ENCODE data around the gene ASTN1. TPM values are rescaled to one million over a fixed set of nuclear protein-coding genes. Genes with fewer than 3 reads are reported as not detected.

ASTN1 gene
- total and polyA plus RNA-seq, 9 of the 15 experiments (the other 6 are each of a cell fraction or from before 2014, with no cell fraction given): 0.05 to 0.22 (median 0.18) TPM

- Histone ChIP-seq H3K4me2 (ENCODE audit: insufficient read depth, low read length) (no peak overlapping the region), H3K9me3 (replicated peaks; ENCODE audit: control insufficient read depth, insufficient read depth, low read depth, low read length) (no peaks in the 10 kb centered on the region), H2AFZ (ENCODE audit: low read depth, low read length) (no peak overlapping the region), H4K20me1 (replicated peaks; ENCODE audit: control insufficient read depth, insufficient read depth, low read length) (no peaks in the 10 kb centered on the region), H3K36me3 (ENCODE audit: control insufficient read depth, insufficient read depth, low read length) (no peaks in the 10 kb centered on the region), H3K4me3 (no peak overlapping the region), H3K27me3 (ENCODE audit: control insufficient read depth in 2 of 2, insufficient read depth in 2 of 2, low read length in 2 of 2) (peaks cover 0 to 3% of the 10 kb centered on the region in 2 experiments; a peak in 1 of 5 replicates), H3K4me1 (replicated peaks in 1 of 2; ENCODE audit: control insufficient read depth in 2 of 2, insufficient read depth in 2 of 2, low read length in 2 of 2) (no peaks in the 10 kb centered on the region), H3K27ac (ENCODE audit: extremely low read depth, low read depth, low read length) (no peak overlapping the region), H3K9me1 (ENCODE audit: control insufficient read depth, insufficient read depth, low read length) (no peaks in the 10 kb centered on the region), H3K79me2 (ENCODE audit: control insufficient read depth, insufficient read depth, low read length) (no peaks in the 10 kb centered on the region), H3K9ac (ENCODE audit: insufficient read depth in 1 of 2, low read depth in 2 of 2, low read length in 2 of 2) (no peak overlapping the region)
- BruUV-seq (replicated peaks): no TSS peak
- ChIA-PET CTCF (ENCODE audit: low intra/inter-chr PET ratio) (no interaction called here), POLR2A (no interaction called here)
- no peak for TF ChIP-seq POLR3A (IDR thresholded peaks at IDR 0.05; ENCODE audit: borderline replicate concordance, extremely low read depth, insufficient read depth, insufficient read length)
- TF ChIP-seq DEAF1 (CRISPR knock-in tag; IDR thresholded peaks at IDR 0.05): no peak
- TF ChIP-seq ETV5 (CRISPR knock-in tag; IDR thresholded peaks at IDR 0.05; ENCODE audit: low read depth): no peak
- no peak for TF ChIP-seq ZNF324 (CRISPR knock-in tag; IDR thresholded peaks at IDR 0.05)
- no peak for TF ChIP-seq HBP1 (CRISPR knock-in tag; IDR thresholded peaks at IDR 0.05)
- no peak for TF ChIP-seq ZNF41 (CRISPR knock-in tag; conservative IDR thresholded peaks at IDR 0.05)
- TF ChIP-seq ZNF655 (CRISPR knock-in tag; IDR thresholded peaks at IDR 0.05): no peak
- WGBS (ENCODE audit: insufficient coverage, low coverage, missing lambda C conversion rate): 0% methylated on average over 14 of the region's 14 CpGs
- no peak for DNase-seq (ENCODE audit: extremely low read depth in 1 of 4, low spot score in 3 of 4)
- no peak for FAIRE-seq
- no peak for ATAC-seq
- intact Hi-C loops (cut with micrococcal nuclease): no loop called here
- in situ Hi-C loops (cut with MboI): no loop called here
These were observed 141.3 kb downstream of the ASTN1 start for GRCh38 chr1:177023249-177023648.

Measured in K562 (cell line).